Measurements from ENCODE around the gene COASY.

The COASY gene

DNA sequence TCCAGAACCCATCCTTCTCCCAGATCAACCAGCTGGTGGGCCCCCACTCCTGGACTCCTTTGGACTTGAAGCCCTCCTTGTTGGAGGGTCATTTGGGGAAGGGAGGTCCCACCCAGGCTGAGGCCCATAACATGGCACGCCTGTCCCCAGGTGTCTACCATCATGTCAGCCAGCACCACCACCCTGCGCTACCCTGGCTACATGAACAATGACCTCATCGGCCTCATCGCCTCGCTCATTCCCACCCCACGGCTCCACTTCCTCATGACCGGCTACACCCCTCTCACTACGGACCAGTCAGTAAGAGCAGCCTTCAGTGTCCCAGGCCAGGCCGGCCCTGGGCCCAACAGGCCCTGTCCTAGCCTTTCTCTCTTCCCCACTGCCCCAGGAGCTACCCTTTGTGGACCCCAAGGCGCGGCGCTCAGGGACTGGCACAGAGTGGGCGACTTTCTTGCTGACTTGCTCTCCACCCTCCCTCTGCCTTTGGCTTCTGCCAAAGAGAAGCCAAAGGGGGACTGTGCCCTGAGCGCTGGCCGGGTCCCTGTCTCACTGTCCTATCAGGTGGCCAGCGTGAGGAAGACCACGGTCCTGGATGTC, 51.8 kb downstream of the COASY start:
- no peak for DNase-seq (ENCODE audit: low read depth)

All from stimulated activated CD8-positive, alpha-beta memory T cell treated with anti-CD3 and anti-CD28 coated beads, Interleukin-12 subunit alpha, Interleukin-12 subunit beta, amount 100 ng/mL, for 1 hour (primary cell).